Measurements from ENCODE around the gene GALNT1.

- TF ChIP-seq CTCF (IDR thresholded peaks at IDR 0.05 in 8 of 11, conservative IDR thresholded peaks at IDR 0.05 in 3 of 11) (no peak), POLR2A (IDR thresholded peaks at IDR 0.05) (no peak)
Measured at GRCh38 chr18:35695803-35696202, 114.3 kb downstream of the GALNT1 start.
